ENCODE measurements around the gene MAGT1. TPM values are rescaled to one million over a fixed set of nuclear protein-coding genes. Genes with fewer than 3 reads are reported as not detected.
"Not testable (repeated sequence)": the region's sequence is repeated elsewhere in the genome, so short reads cannot be mapped to it uniquely, and the experiment has no call there.

MAGT1 gene
- total RNA-seq, 1 donor from 2014 or later: 70.0 TPM

GRCh38 chrX:77893713-77894112 lies 1.5 kb downstream of the MAGT1 start:
- no peaks in the 10 kb centered on the region for H4K20me1 ChIP-seq (ENCODE audit: low read depth)
- H3K4me3 ChIP-seq: peak overlapping the region; percentile 59
- H3K9me3 Mint-ChIP-seq: peaks cover 3% of the 10 kb centered on the region
- peak overlapping the region; percentile 81 for H3K9ac ChIP-seq
- peaks cover 59% of the 10 kb centered on the region for H3K79me2 ChIP-seq (ENCODE audit: low read depth)
- no peaks in the 10 kb centered on the region for H3K36me3 ChIP-seq
- no peaks in the 10 kb centered on the region for H3K4me1 ChIP-seq
- H3K4me2 ChIP-seq: peak overlapping the region; percentile 74
- peaks cover 3% of the 10 kb centered on the region for H3F3A ChIP-seq (ENCODE audit: low read depth)
- no peak overlapping the region for H3K27ac Mint-ChIP-seq
- no peak for DNase-seq (ENCODE audit: low spot score)
- peaks cover 5% of the 10 kb centered on the region for H3K4me1 Mint-ChIP-seq
- H3K9me3 ChIP-seq (ENCODE audit: low read depth): no peaks in the 10 kb centered on the region
- peaks cover 2% of the 10 kb centered on the region for H3K36me3 Mint-ChIP-seq
- no peak overlapping the region for H2AFZ ChIP-seq (replicated peaks)
- H3K27ac ChIP-seq: no peak overlapping the region
- H3K27me3 Mint-ChIP-seq (ENCODE audit: insufficient read depth, low read depth): peaks cover 2% of the 10 kb centered on the region
- H3K4me3 Mint-ChIP-seq: peak overlapping the region; percentile 93
- no peaks in the 10 kb centered on the region for H3K27me3 ChIP-seq
- TF ChIP-seq EZH2 (IDR thresholded peaks at IDR 0.05) (no peak), EZH2phosphoT487 (IDR thresholded peaks at IDR 0.05) (no peak), CTCF (IDR thresholded peaks at IDR 0.05) (no peak)

- peaks cover 5% of the 10 kb centered on the region for H3K4me1 Mint-ChIP-seq
- H3K27ac Mint-ChIP-seq: no peak overlapping the region
- H3K9me3 Mint-ChIP-seq: peaks cover 3% of the 10 kb centered on the region
- TF ChIP-seq CTCF (IDR thresholded peaks at IDR 0.05) (no peak), EZH2 (IDR thresholded peaks at IDR 0.05) (no peak), EZH2phosphoT487 (IDR thresholded peaks at IDR 0.05) (no peak)
- Histone ChIP-seq H3K9me3 (ENCODE audit: low read depth) (no peaks in the 10 kb centered on the region), H3K27ac (no peak overlapping the region), H3K4me2 (no peak overlapping the region), H3K79me2 (ENCODE audit: low read depth) (peaks cover 66% of the 10 kb centered on the region), H4K20me1 (ENCODE audit: low read depth) (no peaks in the 10 kb centered on the region), H3K9ac (no peak overlapping the region), H2AFZ (replicated peaks) (no peak overlapping the region), H3K36me3 (no peaks in the 10 kb centered on the region), H3F3A (ENCODE audit: low read depth) (peaks cover 3% of the 10 kb centered on the region), H3K4me1 (no peaks in the 10 kb centered on the region), H3K27me3 (no peaks in the 10 kb centered on the region), H3K4me3 (no peak overlapping the region)
- peaks cover 2% of the 10 kb centered on the region for H3K27me3 Mint-ChIP-seq (ENCODE audit: insufficient read depth, low read depth)
- peaks cover 2% of the 10 kb centered on the region for H3K36me3 Mint-ChIP-seq
- no peak for DNase-seq (ENCODE audit: low spot score)
- H3K4me3 Mint-ChIP-seq: peak overlapping the region; percentile 7
Observed at GRCh38 chrX:77892887-77893286, 2.3 kb downstream of the MAGT1 start.

- H3K36me3 ChIP-seq; H3K36me3 Mint-ChIP-seq; H3K27ac Mint-ChIP-seq; H3K27ac ChIP-seq; H4K20me1 ChIP-seq (ENCODE audit: low read depth); H3K4me1 Mint-ChIP-seq; H3K4me3 Mint-ChIP-seq; H3K9me3 Mint-ChIP-seq; H3F3A ChIP-seq (ENCODE audit: low read depth); H3K4me2 ChIP-seq; H3K4me3 ChIP-seq; H3K27me3 ChIP-seq; DNase-seq (ENCODE audit: low spot score); H3K9me3 ChIP-seq (ENCODE audit: low read depth); H2AFZ ChIP-seq (replicated peaks); H3K9ac ChIP-seq; H3K4me1 ChIP-seq; H3K27me3 Mint-ChIP-seq (ENCODE audit: insufficient read depth, low read depth): not testable (repeated sequence)
- H3K79me2 ChIP-seq (ENCODE audit: low read depth): peaks cover 25% of the 10 kb centered on the region
Observed at GRCh38 chrX:77881418-77881817, 13.8 kb downstream of the MAGT1 start.

- H3K9me3 Mint-ChIP-seq: peaks cover 5% of the 10 kb centered on the region
- Histone ChIP-seq H3K9ac (no peak overlapping the region), H3K4me3 (no peak overlapping the region), H3K79me2 (ENCODE audit: low read depth) (peaks cover 6% of the 10 kb centered on the region), H3F3A (ENCODE audit: low read depth) (no peaks in the 10 kb centered on the region), H3K4me1 (no peaks in the 10 kb centered on the region), H3K4me2 (no peak overlapping the region), H3K9me3 (ENCODE audit: low read depth) (no peaks in the 10 kb centered on the region), H2AFZ (replicated peaks) (no peak overlapping the region), H3K27me3 (no peaks in the 10 kb centered on the region), H3K36me3 (no peaks in the 10 kb centered on the region), H3K27ac (no peak overlapping the region), H4K20me1 (ENCODE audit: low read depth) (no peaks in the 10 kb centered on the region)
- H3K27ac Mint-ChIP-seq: no peak overlapping the region
- H3K4me3 Mint-ChIP-seq: no peak overlapping the region
- no peak for TF ChIP-seq CTCF (IDR thresholded peaks at IDR 0.05)
- TF ChIP-seq EZH2phosphoT487 (IDR thresholded peaks at IDR 0.05): no peak
- TF ChIP-seq EZH2 (IDR thresholded peaks at IDR 0.05): no peak
- peaks cover 5% of the 10 kb centered on the region for H3K36me3 Mint-ChIP-seq
- H3K4me1 Mint-ChIP-seq: no peaks in the 10 kb centered on the region
- H3K27me3 Mint-ChIP-seq (ENCODE audit: insufficient read depth, low read depth): no peaks in the 10 kb centered on the region
- no peak for DNase-seq (ENCODE audit: low spot score)
Observed at GRCh38 chrX:77875372-77875771, 19.9 kb downstream of the MAGT1 start.

GRCh38 chrX:77831544-77831943 lies 63.7 kb downstream of the MAGT1 start:
- not testable (repeated sequence) for H3K36me3 Mint-ChIP-seq; H3K4me1 ChIP-seq; H3K27me3 Mint-ChIP-seq (ENCODE audit: insufficient read depth, low read depth); H3K9me3 ChIP-seq (ENCODE audit: low read depth); H3K9ac ChIP-seq; H3K4me1 Mint-ChIP-seq; H3K79me2 ChIP-seq (ENCODE audit: low read depth); DNase-seq (ENCODE audit: low spot score); H3K27me3 ChIP-seq; H3K36me3 ChIP-seq; H3K9me3 Mint-ChIP-seq; H3K4me3 Mint-ChIP-seq; H2AFZ ChIP-seq (replicated peaks); H3K4me3 ChIP-seq; H3K27ac ChIP-seq; H4K20me1 ChIP-seq (ENCODE audit: low read depth); H3F3A ChIP-seq (ENCODE audit: low read depth); H3K4me2 ChIP-seq; H3K27ac Mint-ChIP-seq

GRCh38 chrX:77821989-77822388 lies 73.2 kb downstream of the MAGT1 start:
- DNase-seq (ENCODE audit: low spot score): not testable (repeated sequence)

More at GRCh38 chrX:77821989-77822388, 73.2 kb downstream of the MAGT1 start:
- not testable (repeated sequence) for H4K20me1 ChIP-seq (ENCODE audit: low read depth); H3K27ac Mint-ChIP-seq; H3F3A ChIP-seq (ENCODE audit: low read depth); H3K9ac ChIP-seq; H3K4me2 ChIP-seq; H3K36me3 ChIP-seq; H3K4me1 Mint-ChIP-seq; H3K4me3 ChIP-seq; H3K4me3 Mint-ChIP-seq; H3K9me3 ChIP-seq (ENCODE audit: low read depth); H3K27me3 ChIP-seq; H3K4me1 ChIP-seq; H3K27ac ChIP-seq; H3K79me2 ChIP-seq (ENCODE audit: low read depth); H3K27me3 Mint-ChIP-seq (ENCODE audit: insufficient read depth, low read depth); H2AFZ ChIP-seq (replicated peaks)
- H3K36me3 Mint-ChIP-seq: peaks cover 11% of the 10 kb centered on the region
- H3K9me3 Mint-ChIP-seq: peaks cover 20% of the 10 kb centered on the region
